Mucosa of descending colon (tissue), 3 donors: ENCODE results near the gene CRYBG2. TPM values are rescaled to one million over a fixed set of nuclear protein-coding genes. Genes with fewer than 3 reads are reported as not detected.
A peak's percentile ranks its signal among the peaks of the same experiment; 100 is the strongest.

Experiments used
- ATAC-seq: fragments of 200-7000 bp; cut with Tn5 transposase; one replicate; pipeline ENCODE4 v1.9.1; 2020; ENCODE audit warnings: mild to moderate bottlenecking, moderate library complexity
- DNase-seq, 3 donors: peaks; one replicate each; pipeline ENCODE4 v3.0.0-alpha.2; 2020
- H3K36me3 ChIP-seq: fragments of 200-600 bp; one replicate; pipeline ENCODE4 v1.8.0; 2021; ENCODE audit warnings: low read depth, mild to moderate bottlenecking
- H3K4me1 ChIP-seq: fragments of 200-600 bp; one replicate; pipeline ENCODE4 v1.8.0; 2021; ENCODE audit warnings: low read depth, mild to moderate bottlenecking
- H3K4me3 ChIP-seq: fragments of 200-600 bp; one replicate; pipeline ENCODE4 v1.8.0; 2021; ENCODE audit warnings: mild to moderate bottlenecking
- H3K9me3 ChIP-seq: fragments of 200-600 bp; one replicate; pipeline ENCODE4 v1.8.0; 2021; ENCODE audit warnings: mild to moderate bottlenecking
- CTCF ChIP-seq: fragments of 200-600 bp; IDR thresholded peaks from one replicate; pipeline ENCODE4 v1.8.0; 2022; ENCODE audit warnings: antibody characterized with exemption, mild to moderate bottlenecking
- intact Hi-C, 2 donors: fragments of 100-400 bp; cut with DNase I in 1 of 2; cut with micrococcal nuclease in 1 of 2; formaldehyde crosslinking; loops; one replicate each; pipeline versions ENCODE4 v1.11.0 to v1.11.1; 2022; cut with DNase I, micrococcal nuclease
- total RNA-seq, 3 donors: library from RNA; stranded (reverse); fragmentation: NEBNext Ultra II Directional in 2 of 3; extraction: Animal tissue kit (Norgen Biotek cat#: 25700) in 2 of 3; gene quantifications; one replicate each; pipeline versions ENCODE4 v1.2.1 to v1.2.4, GENCODE V29; 2021 to 2023
- donor health status: DM: no; HTN: no; CAD: no; lungs with moderate emphysema.
- donor health status: DM: no; HTN: no; CAD: no.
- donor health status: DM: no; HTN: yes; CAD: no.

The CRYBG2 gene
- total RNA-seq, 3 donors from 2014 or later = 19.4 to 27.7 (median 19.6) TPM

- ATAC-seq (no peak), DNase-seq (no peak)
- intact Hi-C loops = no loop called here
- H3K36me3 ChIP-seq = no peaks in the 10 kb centered on the region
- H3K9me3 ChIP-seq = no peaks in the 10 kb centered on the region
- TF ChIP-seq CTCF = no peak
- H3K4me3 ChIP-seq = no peak overlapping the region
- H3K4me1 ChIP-seq = no peaks in the 10 kb centered on the region
Observed at GRCh38 chr1:26368006-26368405, 14.1 kb upstream of the CRYBG2 start.

GRCh38 chr1:26367441-26367840 is 13.5 kb upstream of the CRYBG2 start:
- Histone ChIP-seq H3K4me1 (no peaks in the 10 kb centered on the region), H3K9me3 (no peaks in the 10 kb centered on the region), H3K4me3 (no peak overlapping the region), H3K36me3 (no peaks in the 10 kb centered on the region)
- TF ChIP-seq CTCF = no peak
- ATAC-seq (no peak), DNase-seq (no peak)
- intact Hi-C loops = no loop called here

- Histone ChIP-seq H3K36me3 (no peaks in the 10 kb centered on the region), H3K4me1 (peaks cover 10% of the 10 kb centered on the region), H3K9me3 (no peaks in the 10 kb centered on the region), H3K4me3 (no peak overlapping the region)
- TF ChIP-seq CTCF = no peak
- ATAC-seq (no peak), DNase-seq (no peak)
- intact Hi-C loops = no loop called here
Observed at GRCh38 chr1:26364956-26365355, 11.0 kb upstream of the CRYBG2 start.

GRCh38 chr1:26363549-26364448 is 9.9 kb upstream of the CRYBG2 start:
- Histone ChIP-seq H3K36me3 (no peaks in the 10 kb centered on the region), H3K4me1 (peaks cover 18% of the 10 kb centered on the region), H3K4me3 (no peak overlapping the region), H3K9me3 (no peaks in the 10 kb centered on the region)
- intact Hi-C loops = no loop called here
- peak; percentile 71 for TF ChIP-seq CTCF
- peak; percentile 80 to 93 (median 86) for DNase-seq
- ATAC-seq = peak; percentile 64

- no peak for TF ChIP-seq CTCF
- no peak overlapping the region for H3K4me3 ChIP-seq
- H3K9me3 ChIP-seq = no peaks in the 10 kb centered on the region
- intact Hi-C loops = no loop called here
- ATAC-seq = no peak
- H3K36me3 ChIP-seq = no peaks in the 10 kb centered on the region
- no peak for DNase-seq
- H3K4me1 ChIP-seq = peaks cover 29% of the 10 kb centered on the region
Observed at GRCh38 chr1:26362331-26362730, 8.4 kb upstream of the CRYBG2 start.
